Measurements from ENCODE around the gene TSSK3. TPM values are rescaled to one million over a fixed set of nuclear protein-coding genes. Genes with fewer than 3 reads are reported as not detected.

TSSK3 gene
- total RNA-seq, 2 experiments from 2014 or later, result 0.98 TPM; not detected in 1

GRCh38 chr1:32330558-32331151 lies 31.7 kb upstream of the TSSK3 start:
- no peak for ATAC-seq (ENCODE audit: poor library complexity)
- Mint-ChIP-seq H3K4me1 (ENCODE audit: low read depth) (peaks cover 32% of the 10 kb centered on the region), H3K36me3 (ENCODE audit: low read depth) (peaks cover 86% of the 10 kb centered on the region), H3K27ac (peak overlapping the region; percentile 59), H3K4me3 (no peak overlapping the region), H3K27me3 (no peaks in the 10 kb centered on the region), H3K9me3 (no peaks in the 10 kb centered on the region)
- H3K36me3 ChIP-seq (ENCODE audit: insufficient read depth, low read length), result peaks cover 79% of the 10 kb centered on the region
- H3K4me1 ChIP-seq (ENCODE audit: insufficient read depth, low read length), result peaks cover 18% of the 10 kb centered on the region
- ChIA-PET POLR2A (interaction anchor here (1.4 kb wide), 1 partner anchor 9 kb away, joined by 4 read pairs; no protein-coding TSS in a partner anchor), CTCF (interaction anchor here (0.7 to 1.1 kb wide), 2 partner anchors 70 to 90 kb away, joined by 3 read pairs; no protein-coding TSS in a partner anchor)
- no peaks in the 10 kb centered on the region for H3K27me3 ChIP-seq (ENCODE audit: control insufficient read depth in 1 of 2, insufficient read depth in 2 of 2, low read length in 2 of 2)
- no peak for DNase-seq
- no peak overlapping the region for H3K4me3 ChIP-seq (ENCODE audit: low read length)
- H3K27ac ChIP-seq (ENCODE audit: low read depth in 1 of 2, low read length in 2 of 2), result no peak overlapping the region
- intact Hi-C loops (cut with DNase I, micrococcal nuclease), result loop anchor here in 1 of 2 experiments (1.0 to 5.0 kb wide), 2 partner anchors 68 to 76 kb away; no protein-coding TSS in a partner anchor
- no peaks in the 10 kb centered on the region for H3K9me3 ChIP-seq (ENCODE audit: control insufficient read depth in 1 of 2, insufficient read depth in 1 of 2, low read length in 2 of 2)
- TF ChIP-seq, protein P1, sequence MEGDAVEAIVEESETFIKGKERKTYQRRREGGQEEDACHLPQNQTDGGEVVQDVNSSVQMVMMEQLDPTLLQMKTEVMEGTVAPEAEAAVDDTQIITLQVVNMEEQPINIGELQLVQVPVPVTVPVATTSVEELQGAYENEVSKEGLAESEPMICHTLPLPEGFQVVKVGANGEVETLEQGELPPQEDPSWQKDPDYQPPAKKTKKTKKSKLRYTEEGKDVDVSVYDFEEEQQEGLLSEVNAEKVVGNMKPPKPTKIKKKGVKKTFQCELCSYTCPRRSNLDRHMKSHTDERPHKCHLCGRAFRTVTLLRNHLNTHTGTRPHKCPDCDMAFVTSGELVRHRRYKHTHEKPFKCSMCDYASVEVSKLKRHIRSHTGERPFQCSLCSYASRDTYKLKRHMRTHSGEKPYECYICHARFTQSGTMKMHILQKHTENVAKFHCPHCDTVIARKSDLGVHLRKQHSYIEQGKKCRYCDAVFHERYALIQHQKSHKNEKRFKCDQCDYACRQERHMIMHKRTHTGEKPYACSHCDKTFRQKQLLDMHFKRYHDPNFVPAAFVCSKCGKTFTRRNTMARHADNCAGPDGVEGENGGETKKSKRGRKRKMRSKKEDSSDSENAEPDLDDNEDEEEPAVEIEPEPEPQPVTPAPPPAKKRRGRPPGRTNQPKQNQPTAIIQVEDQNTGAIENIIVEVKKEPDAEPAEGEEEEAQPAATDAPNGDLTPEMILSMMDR (IDR thresholded peaks at IDR 0.05), result no peak

- H3K4me1 Mint-ChIP-seq (ENCODE audit: low read depth), result peaks cover 32% of the 10 kb centered on the region
- Histone ChIP-seq H3K9me3 (ENCODE audit: control insufficient read depth in 1 of 2, insufficient read depth in 1 of 2, low read length in 2 of 2) (no peaks in the 10 kb centered on the region), H3K27ac (ENCODE audit: low read depth in 1 of 2, low read length in 2 of 2) (no peak overlapping the region), H3K4me3 (ENCODE audit: low read length) (no peak overlapping the region), H3K27me3 (ENCODE audit: control insufficient read depth in 1 of 2, insufficient read depth in 2 of 2, low read length in 2 of 2) (no peaks in the 10 kb centered on the region), H3K36me3 (ENCODE audit: insufficient read depth, low read length) (peaks cover 71% of the 10 kb centered on the region), H3K4me1 (ENCODE audit: insufficient read depth, low read length) (peaks cover 23% of the 10 kb centered on the region)
- CTCF ChIA-PET, result interaction anchor here (0.7 to 1.1 kb wide), 2 partner anchors 69 to 91 kb away, joined by 3 read pairs; no protein-coding TSS in a partner anchor
- H3K27ac Mint-ChIP-seq, result peak overlapping the region; percentile 59
- H3K9me3 Mint-ChIP-seq, result no peaks in the 10 kb centered on the region
- no peak for DNase-seq
- peaks cover 81% of the 10 kb centered on the region for H3K36me3 Mint-ChIP-seq (ENCODE audit: low read depth)
- ATAC-seq (ENCODE audit: poor library complexity), result no peak
- peak overlapping the region; percentile 51 for H3K4me3 Mint-ChIP-seq
- intact Hi-C loops (cut with DNase I, micrococcal nuclease), result loop anchor here in 1 of 2 experiments (1.0 to 5.0 kb wide), 2 partner anchors 69 to 75 kb away; no protein-coding TSS in a partner anchor
- POLR2A ChIA-PET, result interaction anchor here (0.6 to 2.0 kb wide), 3 partner anchors 10 to 40 kb away, joined by 3 to 6 read pairs (median 4); no protein-coding TSS in a partner anchor
- no peaks in the 10 kb centered on the region for H3K27me3 Mint-ChIP-seq
- TF ChIP-seq, protein P1 (IDR thresholded peaks at IDR 0.05), result no peak
These were observed 30.8 kb upstream of the TSSK3 start for GRCh38 chr1:32331549-32331948.

DNA sequence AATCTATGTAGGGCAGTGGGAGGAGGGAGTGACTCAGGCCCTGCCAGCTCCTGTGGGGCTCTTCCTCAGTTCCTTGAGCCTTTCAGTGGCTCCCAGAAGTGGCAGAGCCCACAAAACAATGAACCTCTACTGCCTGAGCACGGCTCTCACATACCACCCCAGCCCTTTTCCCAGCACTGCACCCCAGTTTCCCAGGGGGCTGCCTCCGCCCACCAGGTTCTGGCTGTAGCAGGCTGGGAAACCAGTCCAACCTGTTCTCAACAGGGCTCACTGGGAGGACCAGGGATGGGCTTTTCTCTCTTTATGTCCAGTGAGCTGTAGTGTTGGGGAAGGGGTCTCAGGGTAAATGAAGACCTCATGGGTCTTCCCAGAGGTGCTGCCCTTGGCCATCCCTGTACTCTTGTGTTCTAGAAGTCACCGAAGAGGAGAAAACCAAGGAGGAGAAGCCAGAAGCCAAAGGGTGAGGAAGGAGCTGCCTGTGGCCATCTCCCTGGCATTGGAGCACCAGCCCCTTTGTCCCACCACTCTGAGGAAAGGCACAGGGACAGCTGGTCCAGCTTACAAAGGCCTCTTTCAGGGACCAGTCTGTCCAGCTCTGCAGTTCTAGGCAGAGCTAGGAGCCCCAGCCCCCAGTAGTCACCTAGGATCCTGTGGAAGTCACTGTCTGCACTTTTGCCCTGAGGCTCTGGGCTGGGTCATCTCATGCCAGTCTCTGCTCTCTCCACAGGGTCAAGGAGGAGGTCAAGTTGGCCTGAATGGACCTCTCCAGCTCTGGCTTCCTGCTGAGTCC lies 29.9 kb upstream of the TSSK3 start:
- peaks cover 73% of the 10 kb centered on the region for H3K36me3 Mint-ChIP-seq (ENCODE audit: low read depth)
- H3K9me3 Mint-ChIP-seq, result no peaks in the 10 kb centered on the region
- H3K27me3 Mint-ChIP-seq, result no peaks in the 10 kb centered on the region
- Histone ChIP-seq H3K9me3 (ENCODE audit: control insufficient read depth in 1 of 2, insufficient read depth in 1 of 2, low read length in 2 of 2) (no peaks in the 10 kb centered on the region), H3K4me3 (ENCODE audit: low read length) (no peak overlapping the region), H3K27me3 (ENCODE audit: control insufficient read depth in 1 of 2, insufficient read depth in 2 of 2, low read length in 2 of 2) (no peaks in the 10 kb centered on the region), H3K27ac (ENCODE audit: low read depth in 1 of 2, low read length in 2 of 2) (no peak overlapping the region), H3K4me1 (ENCODE audit: insufficient read depth, low read length) (peaks cover 32% of the 10 kb centered on the region), H3K36me3 (ENCODE audit: insufficient read depth, low read length) (peaks cover 62% of the 10 kb centered on the region)
- POLR2A ChIA-PET, result interaction anchor here (0.6 to 2.4 kb wide), 7 partner anchors 10 to 92 kb away, joined by 3 to 17 read pairs (median 5); partner anchors contain the start of gene BSDC1
- ATAC-seq (ENCODE audit: poor library complexity) (no peak), DNase-seq (no peak)
- H3K4me3 Mint-ChIP-seq, result peak overlapping the region; percentile 54
- H3K27ac Mint-ChIP-seq, result peak overlapping the region; percentile 59
- intact Hi-C loops (cut with DNase I, micrococcal nuclease), result loop anchor here in 1 of 2 experiments (5.0 kb wide), 1 partner anchor 70 kb away; no protein-coding TSS in a partner anchor
- TF ChIP-seq, protein P1 (IDR thresholded peaks at IDR 0.05), result no peak
- CTCF ChIA-PET, result interaction anchor here (1.6 to 2.0 kb wide), 3 partner anchors 40 to 92 kb away, joined by 5 to 6 read pairs (median 5); no protein-coding TSS in a partner anchor
- H3K4me1 Mint-ChIP-seq (ENCODE audit: low read depth), result peaks cover 41% of the 10 kb centered on the region
